KOPT-K1 (cell line): ENCODE measurements around the gene PRR7.

Source experiments
- H3K27ac ChIP-seq: fragments of 200-600 bp; sonication (generic); 2 replicates; pipeline ENCODE4 v1.5.1; 2016; ENCODE audit warnings: antibody characterized with exemption, mild to moderate bottlenecking, low read depth, low read length; ENCODE audit not compliant: poor library complexity, severe bottlenecking
- H3K36me3 ChIP-seq: fragments of 200-600 bp; sonication (generic); 2 replicates; pipeline ENCODE4 v1.5.1; 2017; ENCODE audit warnings: antibody characterized with exemption, mild to moderate bottlenecking, low read length, moderate library complexity; ENCODE audit not compliant: insufficient read depth
- H3K9me3 ChIP-seq: fragments of 200-600 bp; sonication (generic); 2 replicates; pipeline ENCODE4 v1.5.1; 2017; ENCODE audit warnings: antibody characterized with exemption, low read length, mild to moderate bottlenecking; ENCODE audit not compliant: insufficient read depth, poor library complexity, severe bottlenecking

PRR7 gene

DNA sequence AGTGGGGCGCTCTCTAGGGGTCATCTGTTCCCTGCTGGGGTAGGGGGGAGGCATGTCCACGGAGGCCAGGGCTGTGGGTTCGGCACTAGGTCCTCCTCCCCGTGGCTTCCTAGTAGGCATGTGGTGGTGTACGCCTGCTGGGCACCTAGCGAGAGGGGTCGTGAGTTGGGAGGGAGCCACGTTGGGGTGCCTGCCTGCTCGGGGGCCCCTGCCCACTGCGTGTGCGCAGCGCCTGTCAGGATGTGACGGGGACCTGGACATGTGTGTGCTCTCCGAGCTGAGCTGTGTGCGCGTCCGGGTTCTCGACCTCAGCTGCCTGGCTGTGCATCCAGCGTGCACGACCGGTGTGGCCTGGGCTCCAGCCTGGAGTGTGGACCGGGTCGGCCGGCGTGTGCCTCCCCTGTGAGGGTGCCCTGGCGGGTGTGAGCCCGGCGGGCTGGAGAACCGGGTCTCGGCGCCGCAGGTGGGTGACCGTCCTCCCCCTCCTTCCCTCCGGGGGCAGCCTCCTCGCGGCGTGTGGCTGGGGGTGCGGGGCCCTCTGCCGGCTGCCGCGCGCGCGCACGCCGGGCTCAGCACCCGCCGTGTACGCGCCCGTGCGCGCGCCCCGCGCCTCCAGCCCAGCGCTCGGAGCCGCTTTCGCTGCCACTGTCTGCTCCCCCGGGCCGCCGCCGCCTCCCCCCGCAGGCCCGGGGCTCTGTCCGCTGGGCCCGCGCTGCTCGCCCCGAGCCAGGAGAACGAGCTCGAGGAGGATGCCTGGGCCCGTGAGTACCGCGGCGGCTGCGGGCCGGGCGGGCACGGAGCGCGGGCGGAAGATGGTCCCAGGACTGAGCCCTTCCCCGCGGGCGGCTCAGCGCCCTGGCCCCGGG, at the start of gene PRR7:
Gene PRR7 (plus strand): TSS at position 615 of the 866 bp plus-strand sequence. CDS start 8,254 bp downstream, outside the sequence.
- Histone ChIP-seq H3K9me3 (no peaks in the 10 kb centered on the region), H3K27ac (peak within 1 kb of the TSS; percentile 53), H3K36me3 (peaks cover 24% of the 10 kb centered on the region; the same call in 1 of the 2 replicates)

DNA sequence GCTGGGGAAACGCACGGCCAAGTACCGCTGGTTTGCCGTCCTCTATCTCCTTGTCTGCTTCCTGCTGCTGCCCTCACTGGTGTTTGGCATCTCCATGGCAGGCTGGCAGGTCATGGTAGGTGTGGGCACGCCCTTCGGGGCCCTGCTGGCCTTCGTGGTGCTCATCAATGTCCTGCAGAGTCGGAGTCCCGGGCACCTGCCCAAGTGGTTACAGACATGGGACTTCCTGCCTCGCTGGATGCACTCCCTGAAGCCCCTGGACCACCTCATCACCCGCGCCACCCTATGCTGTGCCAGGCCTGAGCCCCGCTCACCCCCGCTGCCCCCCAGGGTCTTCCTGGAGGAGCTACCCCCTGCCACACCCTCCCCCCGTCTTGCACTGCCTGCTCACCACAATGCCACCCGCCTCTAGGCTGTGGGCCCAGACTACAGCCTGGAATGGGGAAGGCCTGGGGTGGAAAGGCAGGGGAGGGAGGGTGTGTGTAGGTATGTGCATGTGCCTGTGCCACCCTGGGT, 48.7 kb upstream of the PRR7 start:
- Histone ChIP-seq H3K27ac (no peak overlapping the region), H3K36me3 (no peaks in the 10 kb centered on the region), H3K9me3 (no peaks in the 10 kb centered on the region)

DNA sequence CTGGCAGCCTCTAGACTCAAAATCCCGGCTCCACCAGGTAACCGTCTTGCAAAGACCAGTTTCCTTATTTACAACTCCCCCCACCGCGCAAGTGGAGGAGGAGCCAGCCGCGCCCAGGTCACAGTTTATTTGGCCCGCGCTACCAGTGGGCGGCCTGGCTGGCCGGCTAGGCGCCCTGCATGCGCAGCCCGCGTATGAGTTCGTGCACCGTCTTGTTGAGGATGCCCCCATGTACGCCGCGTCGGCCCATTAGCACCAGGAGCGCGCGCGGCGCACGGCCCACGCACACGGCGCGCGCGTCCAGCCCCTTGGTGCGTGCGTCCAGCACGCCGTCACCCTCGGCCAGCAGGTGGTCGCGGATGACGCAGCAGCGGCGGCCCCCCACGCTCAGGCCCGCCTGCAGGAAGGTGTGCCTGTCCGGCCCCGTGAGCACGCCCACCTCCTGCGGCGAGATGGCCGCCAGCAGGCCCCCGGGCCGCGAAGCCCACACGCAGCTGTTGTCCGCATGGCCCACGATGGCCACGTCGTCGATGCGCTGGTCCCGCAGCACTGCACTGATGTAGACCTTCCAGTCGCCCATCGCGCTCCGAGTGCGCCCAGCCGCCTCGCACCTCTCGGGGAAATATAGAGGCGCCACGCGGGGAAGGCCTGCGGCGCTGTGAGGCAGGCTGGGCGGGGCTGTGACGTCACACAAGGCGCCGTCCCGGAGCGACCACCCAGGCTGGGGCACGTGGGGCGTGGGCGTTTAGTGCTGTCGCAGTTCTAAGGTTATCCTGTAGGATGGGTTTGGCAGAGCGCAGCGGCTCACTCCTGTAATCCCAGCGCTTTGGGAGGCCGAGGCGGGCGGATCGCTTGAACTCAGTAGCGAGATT, 46.4 kb upstream of the PRR7 start, which contains the start of gene PFN3:
Gene PFN3 (minus strand): TSS at position 665 of the 872 bp plus-strand sequence. CDS start 85 bp downstream, at position 580.
- H3K36me3 ChIP-seq = no peaks in the 10 kb centered on the region
- H3K9me3 ChIP-seq = no peaks in the 10 kb centered on the region
- H3K27ac ChIP-seq = no peak within 1 kb of the TSS

DNA sequence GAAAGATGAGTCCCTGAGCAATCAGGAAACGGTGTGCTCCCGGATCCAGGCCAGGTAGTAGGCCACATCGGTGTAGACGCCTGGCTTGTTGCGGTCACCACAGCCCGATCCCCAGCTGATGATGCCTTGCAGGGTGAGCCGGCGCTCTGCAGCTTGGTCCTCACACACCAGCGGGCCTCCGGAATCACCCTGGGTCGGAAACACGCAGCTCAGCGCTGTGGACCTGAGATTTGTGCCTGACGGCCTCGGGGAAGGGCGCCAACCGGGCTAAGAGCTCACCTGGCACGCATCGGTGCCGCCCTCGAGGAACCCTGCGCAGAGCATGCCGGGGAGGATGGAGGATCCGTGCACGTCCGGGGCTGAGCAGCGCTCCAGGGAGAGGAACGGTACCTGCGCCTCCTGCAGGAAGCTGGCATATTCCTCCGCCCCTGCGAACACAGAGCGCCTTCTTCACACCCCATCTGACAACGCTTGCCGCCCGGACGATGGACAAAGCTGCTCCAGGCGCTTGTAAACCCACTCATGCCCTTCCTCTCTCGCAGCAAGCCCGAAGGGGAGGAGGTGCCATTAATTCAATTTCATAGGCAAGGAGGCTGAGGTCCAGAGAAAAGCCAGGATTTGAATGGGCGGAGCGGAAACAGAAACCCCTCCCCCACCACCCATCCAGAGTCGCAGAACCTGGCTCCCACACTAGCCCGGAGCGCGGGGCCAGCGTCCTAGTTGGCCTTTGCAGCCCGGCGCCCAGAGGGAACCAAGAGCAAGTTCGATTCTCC, 44.2 kb upstream of the PRR7 start:
- Histone ChIP-seq H3K36me3 (no peaks in the 10 kb centered on the region), H3K9me3 (no peaks in the 10 kb centered on the region), H3K27ac (no peak overlapping the region)

- Histone ChIP-seq H3K36me3 (no peaks in the 10 kb centered on the region), H3K9me3 (no peaks in the 10 kb centered on the region), H3K27ac (no peak overlapping the region)
Measured at GRCh38 chr5:177403102-177403791, 43.4 kb upstream of the PRR7 start.

GRCh38 chr5:177403792-177404640, 42.6 kb upstream of the PRR7 start:
- no peaks in the 10 kb centered on the region for H3K36me3 ChIP-seq
- H3K9me3 ChIP-seq = no peaks in the 10 kb centered on the region
- no peak overlapping the region for H3K27ac ChIP-seq

GRCh38 chr5:177404641-177405179, 41.9 kb upstream of the PRR7 start:
- Histone ChIP-seq H3K9me3 (no peaks in the 10 kb centered on the region), H3K27ac (no peak overlapping the region), H3K36me3 (no peaks in the 10 kb centered on the region)

DNA sequence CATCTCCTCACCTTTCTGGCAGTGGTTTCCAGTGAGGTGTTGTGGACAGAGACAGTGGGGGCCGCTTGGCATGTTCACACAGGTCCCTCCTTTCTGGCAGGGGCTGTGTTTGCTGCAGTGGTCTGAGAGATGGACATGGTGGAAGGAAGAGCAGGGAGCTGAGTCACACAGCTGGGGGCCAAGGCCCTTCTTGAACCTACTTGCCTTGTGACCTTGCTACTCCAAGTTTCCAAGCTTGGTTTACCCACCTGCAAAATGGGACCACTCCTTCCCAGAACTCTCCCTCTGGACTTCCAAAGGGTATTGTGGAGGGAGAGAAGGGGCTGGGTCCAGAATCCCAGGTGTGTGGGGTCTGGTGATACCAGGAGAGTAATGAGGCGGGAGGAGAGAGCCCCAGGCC, 41.3 kb upstream of the PRR7 start:
- Histone ChIP-seq H3K36me3 (no peaks in the 10 kb centered on the region), H3K27ac (no peak overlapping the region), H3K9me3 (no peaks in the 10 kb centered on the region)

DNA sequence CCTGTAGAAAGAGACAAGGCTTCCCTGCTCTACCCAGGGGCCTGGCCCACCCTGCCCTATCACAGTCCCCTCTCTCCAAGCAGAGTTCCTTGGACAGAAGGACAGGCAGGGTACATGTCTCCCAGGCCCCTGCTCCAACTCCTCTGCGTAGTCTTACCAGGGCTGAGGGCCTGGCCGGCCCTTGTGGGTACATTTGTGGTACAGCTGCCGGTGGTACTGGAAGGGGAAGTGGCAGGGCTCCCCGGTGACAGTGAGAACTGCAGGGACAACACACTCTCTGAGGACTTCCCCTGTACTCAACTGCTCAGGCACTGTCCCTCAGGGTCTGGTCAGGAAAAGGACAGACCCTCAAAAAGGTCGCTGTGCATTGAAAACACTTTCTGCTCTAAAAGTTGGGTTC, 40.8 kb upstream of the PRR7 start:
- Histone ChIP-seq H3K36me3 (no peaks in the 10 kb centered on the region), H3K27ac (no peak overlapping the region), H3K9me3 (no peaks in the 10 kb centered on the region)

GRCh38 chr5:177409043-177409801, 37.4 kb upstream of the PRR7 start, which contains the start of gene F12:
Gene F12 (minus strand): TSS chr5:177409564. CDS start chr5:177409527, 37 bp downstream.
- H3K36me3 ChIP-seq = no peaks in the 10 kb centered on the region
- H3K9me3 ChIP-seq = no peaks in the 10 kb centered on the region
- no peak within 1 kb of the TSS for H3K27ac ChIP-seq

- H3K9me3 ChIP-seq = no peaks in the 10 kb centered on the region
- H3K27ac ChIP-seq = peak overlapping the region; percentile 14
- no peaks in the 10 kb centered on the region for H3K36me3 ChIP-seq
Measured at GRCh38 chr5:177410575-177410974, 36.0 kb upstream of the PRR7 start.

- Histone ChIP-seq H3K36me3 (no peaks in the 10 kb centered on the region), H3K27ac (peak overlapping the region; percentile 68), H3K9me3 (no peaks in the 10 kb centered on the region)
Measured at GRCh38 chr5:177412603-177413233, 33.9 kb upstream of the PRR7 start.
